Measurements from ENCODE around the gene OR10G2.

The OR10G2 gene

GRCh38 chr14:21642683-21643082, 7.9 kb upstream of the OR10G2 start:
- TF ChIP-seq TAF1 (IDR thresholded peaks at IDR 0.05; ENCODE audit: borderline replicate concordance, insufficient read depth, low read length) (no peak), POLR2AphosphoS5 (IDR thresholded peaks at IDR 0.05; ENCODE audit: low read depth, low read length) (no peak), SIN3A (IDR thresholded peaks at IDR 0.05; ENCODE audit: borderline replicate concordance, insufficient read depth, low read length) (no peak)
- TF ChIP-seq, protein P1, sequence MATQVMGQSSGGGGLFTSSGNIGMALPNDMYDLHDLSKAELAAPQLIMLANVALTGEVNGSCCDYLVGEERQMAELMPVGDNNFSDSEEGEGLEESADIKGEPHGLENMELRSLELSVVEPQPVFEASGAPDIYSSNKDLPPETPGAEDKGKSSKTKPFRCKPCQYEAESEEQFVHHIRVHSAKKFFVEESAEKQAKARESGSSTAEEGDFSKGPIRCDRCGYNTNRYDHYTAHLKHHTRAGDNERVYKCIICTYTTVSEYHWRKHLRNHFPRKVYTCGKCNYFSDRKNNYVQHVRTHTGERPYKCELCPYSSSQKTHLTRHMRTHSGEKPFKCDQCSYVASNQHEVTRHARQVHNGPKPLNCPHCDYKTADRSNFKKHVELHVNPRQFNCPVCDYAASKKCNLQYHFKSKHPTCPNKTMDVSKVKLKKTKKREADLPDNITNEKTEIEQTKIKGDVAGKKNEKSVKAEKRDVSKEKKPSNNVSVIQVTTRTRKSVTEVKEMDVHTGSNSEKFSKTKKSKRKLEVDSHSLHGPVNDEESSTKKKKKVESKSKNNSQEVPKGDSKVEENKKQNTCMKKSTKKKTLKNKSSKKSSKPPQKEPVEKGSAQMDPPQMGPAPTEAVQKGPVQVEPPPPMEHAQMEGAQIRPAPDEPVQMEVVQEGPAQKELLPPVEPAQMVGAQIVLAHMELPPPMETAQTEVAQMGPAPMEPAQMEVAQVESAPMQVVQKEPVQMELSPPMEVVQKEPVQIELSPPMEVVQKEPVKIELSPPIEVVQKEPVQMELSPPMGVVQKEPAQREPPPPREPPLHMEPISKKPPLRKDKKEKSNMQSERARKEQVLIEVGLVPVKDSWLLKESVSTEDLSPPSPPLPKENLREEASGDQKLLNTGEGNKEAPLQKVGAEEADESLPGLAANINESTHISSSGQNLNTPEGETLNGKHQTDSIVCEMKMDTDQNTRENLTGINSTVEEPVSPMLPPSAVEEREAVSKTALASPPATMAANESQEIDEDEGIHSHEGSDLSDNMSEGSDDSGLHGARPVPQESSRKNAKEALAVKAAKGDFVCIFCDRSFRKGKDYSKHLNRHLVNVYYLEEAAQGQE (IDR thresholded peaks at IDR 0.05; ENCODE audit: insufficient read depth in 1 of 2, low read depth in 2 of 2, low read length in 2 of 2) = no peak

- TF ChIP-seq SIN3A (IDR thresholded peaks at IDR 0.05; ENCODE audit: borderline replicate concordance, insufficient read depth, low read length) (no peak), TAF1 (IDR thresholded peaks at IDR 0.05; ENCODE audit: borderline replicate concordance, insufficient read depth, low read length) (no peak)
Observed at GRCh38 chr14:21631084-21631483, 3.7 kb downstream of the OR10G2 start.

DNA sequence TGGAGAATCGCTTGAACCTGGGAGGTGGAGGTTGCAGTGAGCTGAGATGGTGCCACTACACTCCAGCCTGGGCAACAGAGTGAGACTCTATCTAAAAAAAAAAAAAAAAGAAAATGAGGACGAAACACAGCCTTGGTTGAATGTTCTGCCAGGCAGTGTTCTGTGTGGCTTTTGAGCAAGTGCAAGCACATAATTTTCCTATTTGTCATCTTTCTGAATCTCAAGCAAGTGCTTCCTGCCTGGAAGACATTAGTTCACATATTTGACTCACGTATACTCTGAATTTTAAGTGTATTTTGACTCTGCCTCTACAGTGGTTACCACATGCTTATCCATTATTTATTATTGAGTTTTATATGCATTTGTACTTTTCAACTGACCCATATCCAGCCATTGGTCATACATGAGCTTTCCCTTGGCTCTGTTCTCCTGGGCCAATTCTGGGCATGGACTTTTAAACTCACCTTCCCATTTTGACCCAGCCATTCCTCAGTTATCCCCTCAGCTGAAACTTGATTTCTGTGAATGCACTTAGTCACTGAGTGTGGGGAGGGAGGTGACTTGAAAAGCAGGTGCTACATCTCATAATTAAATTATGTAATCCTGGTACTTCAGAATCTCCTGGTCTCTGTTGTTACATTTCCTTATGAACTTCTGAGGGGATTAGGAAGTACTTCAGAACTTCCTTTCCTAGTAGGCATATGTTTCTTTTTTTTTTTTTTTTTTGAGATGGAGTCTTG, 8.1 kb downstream of the OR10G2 start:
- TF ChIP-seq, protein P1 (IDR thresholded peaks at IDR 0.05; ENCODE audit: insufficient read depth in 1 of 2, low read depth in 2 of 2, low read length in 2 of 2) = no peak
- no peak for TF ChIP-seq POLR2AphosphoS5 (IDR thresholded peaks at IDR 0.05; ENCODE audit: low read depth, low read length)
- no peak for TF ChIP-seq SIN3A (IDR thresholded peaks at IDR 0.05; ENCODE audit: borderline replicate concordance, insufficient read depth, low read length)
- TF ChIP-seq FOXP2 (optimal IDR thresholded peaks at IDR 0.05; ENCODE audit: borderline replicate concordance, extremely low read depth, extremely low read length, insufficient read depth) = no peak
- no peak for TF ChIP-seq TAF1 (IDR thresholded peaks at IDR 0.05; ENCODE audit: borderline replicate concordance, insufficient read depth, low read length)

- TF ChIP-seq SIN3A (IDR thresholded peaks at IDR 0.05; ENCODE audit: borderline replicate concordance, insufficient read depth, low read length) = no peak
- TF ChIP-seq, protein P1 (IDR thresholded peaks at IDR 0.05; ENCODE audit: insufficient read depth in 1 of 2, low read depth in 2 of 2, low read length in 2 of 2) = no peak
- TF ChIP-seq POLR2AphosphoS5 (IDR thresholded peaks at IDR 0.05; ENCODE audit: low read depth, low read length) = no peak
- no peak for TF ChIP-seq TAF1 (IDR thresholded peaks at IDR 0.05; ENCODE audit: borderline replicate concordance, insufficient read depth, low read length)
- TF ChIP-seq FOXP2 (optimal IDR thresholded peaks at IDR 0.05; ENCODE audit: borderline replicate concordance, extremely low read depth, extremely low read length, insufficient read depth) = no peak
Observed at GRCh38 chr14:21617614-21618013, 17.1 kb downstream of the OR10G2 start.

DNA sequence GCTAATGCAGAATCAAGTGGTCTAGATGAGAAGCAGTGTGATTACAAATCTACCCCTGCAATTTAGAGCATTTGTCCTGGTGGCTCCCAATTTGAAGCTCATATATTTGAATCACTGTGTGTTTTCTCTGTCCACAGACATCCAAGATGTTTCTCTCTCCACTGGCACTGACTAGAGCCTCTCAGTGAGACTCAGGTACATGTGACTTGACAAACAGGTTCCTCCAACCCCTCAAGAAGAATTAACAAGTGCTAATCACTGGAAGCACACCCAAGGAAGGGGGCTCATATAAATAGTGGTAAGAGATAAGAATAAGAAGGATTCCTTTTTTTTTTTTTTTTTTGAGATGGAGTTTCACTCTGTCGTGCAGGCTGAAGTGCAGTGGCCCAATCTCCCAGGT, 20.5 kb downstream of the OR10G2 start:
- TF ChIP-seq TAF1 (IDR thresholded peaks at IDR 0.05; ENCODE audit: borderline replicate concordance, insufficient read depth, low read length) = no peak
- no peak for TF ChIP-seq POLR2AphosphoS5 (IDR thresholded peaks at IDR 0.05; ENCODE audit: low read depth, low read length)
- TF ChIP-seq, protein P1 (IDR thresholded peaks at IDR 0.05; ENCODE audit: insufficient read depth in 1 of 2, low read depth in 2 of 2, low read length in 2 of 2) = no peak
- no peak for TF ChIP-seq FOXP2 (optimal IDR thresholded peaks at IDR 0.05; ENCODE audit: borderline replicate concordance, extremely low read depth, extremely low read length, insufficient read depth)
- TF ChIP-seq SIN3A (IDR thresholded peaks at IDR 0.05; ENCODE audit: borderline replicate concordance, insufficient read depth, low read length) = no peak

All from PFSK-1 (cell line).